22Rv1 (cell line): ENCODE data around the gene DAP.

ENCODE experiments used
- CTCF ChIP-seq: fragments of 450-650 bp; IDR thresholded peaks from 2 replicates; pipeline ENCODE4 v1.5.1; 2017; ENCODE audit warnings: mild to moderate bottlenecking
- ZFX ChIP-seq: fragments of 450-650 bp; IDR thresholded peaks from 2 replicates; pipeline ENCODE4 v1.6.1; 2017; ENCODE audit warnings: antibody characterized with exemption, borderline replicate concordance

GRCh38 chr5:10747678-10748622 lies 13.1 kb downstream of the DAP start:
- TF ChIP-seq CTCF, result no peak
- TF ChIP-seq ZFX, result no peak
